IPS-15b (cell line): Measurements from ENCODE around the gene MON1A.

Experiments
- H3K27me3 ChIP-seq: one replicate; pipeline ENCODE4 v1.6.1; 2013; ENCODE audit warnings: low read length; ENCODE audit not compliant: control insufficient read depth, insufficient read depth
- H3K36me3 ChIP-seq: one replicate; pipeline ENCODE4 v1.6.1; 2013; ENCODE audit warnings: low read length; ENCODE audit not compliant: control insufficient read depth, insufficient read depth
- H3K4me1 ChIP-seq: one replicate; pipeline ENCODE4 v1.6.1; 2013; ENCODE audit warnings: mild to moderate bottlenecking, low read length; ENCODE audit not compliant: control insufficient read depth, insufficient read depth
- H3K4me3 ChIP-seq: one replicate; pipeline ENCODE4 v1.5.1; 2013; ENCODE audit warnings: low read depth, low read length
- H3K9ac ChIP-seq: one replicate; pipeline ENCODE4 v1.6.1; 2013; ENCODE audit warnings: low read depth, mild to moderate bottlenecking, low read length
- H3K9me3 ChIP-seq: one replicate; pipeline ENCODE4 v1.6.1; 2013; ENCODE audit warnings: mild to moderate bottlenecking, low read length; ENCODE audit not compliant: control insufficient read depth, insufficient read depth

The MON1A gene

DNA sequence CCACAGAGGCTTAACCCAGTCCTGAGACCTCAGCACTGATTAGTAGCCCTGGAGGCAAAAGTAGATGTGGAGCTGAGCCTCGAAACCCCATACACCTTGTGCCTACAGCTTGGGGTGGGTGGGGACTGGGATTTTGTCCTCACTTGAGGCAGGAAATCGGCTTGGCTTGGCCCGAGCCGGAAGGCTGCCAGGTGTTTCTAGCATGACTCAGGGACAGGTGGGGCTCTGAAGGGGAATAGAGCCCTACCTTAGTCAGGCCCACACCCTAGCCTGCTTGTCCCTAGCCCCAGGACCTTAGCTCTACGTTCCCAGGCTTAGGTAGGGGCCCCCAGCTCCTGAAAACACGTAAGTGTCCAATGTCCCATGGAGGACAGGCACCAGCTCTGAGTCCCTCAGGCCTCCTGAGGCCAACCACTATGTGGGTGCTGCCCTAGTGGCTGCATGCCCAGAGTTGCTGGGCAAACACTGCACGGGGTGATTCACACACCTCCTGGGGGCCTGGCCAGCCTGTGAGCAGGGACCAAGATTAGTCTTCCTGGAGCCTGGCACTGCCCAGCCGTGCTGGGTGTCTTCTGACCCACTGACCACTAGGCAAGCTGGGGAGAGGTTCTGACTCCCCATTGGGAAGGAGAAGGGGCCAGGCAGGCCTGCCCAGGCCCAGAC is 29.0 kb downstream of the MON1A start:
- Histone ChIP-seq H3K27me3 (no peaks in the 10 kb centered on the region), H3K9ac (no peak overlapping the region), H3K4me1 (peaks cover 1% of the 10 kb centered on the region), H3K4me3 (no peak overlapping the region), H3K9me3 (no peaks in the 10 kb centered on the region), H3K36me3 (no peaks in the 10 kb centered on the region)

- Histone ChIP-seq H3K4me3 (no peak overlapping the region), H3K9ac (no peak overlapping the region), H3K9me3 (no peaks in the 10 kb centered on the region), H3K4me1 (no peaks in the 10 kb centered on the region), H3K27me3 (no peaks in the 10 kb centered on the region), H3K36me3 (no peaks in the 10 kb centered on the region)
Measured at GRCh38 chr3:49899815-49900214, 29.8 kb downstream of the MON1A start.

DNA sequence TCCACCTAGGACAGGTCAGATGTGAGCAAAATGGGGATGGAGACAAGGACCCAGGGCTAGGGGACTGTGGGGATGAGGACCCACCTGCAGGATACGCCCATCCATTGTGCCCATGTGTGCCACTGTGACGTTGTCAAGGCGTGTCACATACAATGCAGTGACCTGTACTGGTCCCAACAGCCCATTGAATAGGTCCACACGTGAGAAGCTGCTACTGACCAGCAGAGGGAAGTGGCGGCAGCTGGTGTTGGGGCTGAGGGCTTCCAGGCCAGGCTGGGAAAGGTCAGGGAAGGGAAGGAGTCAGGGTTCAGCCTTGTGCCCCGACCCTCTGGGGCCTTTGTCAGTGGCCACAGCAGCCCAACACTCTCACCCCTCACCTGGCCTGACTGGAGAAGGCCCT is 30.6 kb downstream of the MON1A start:
- no peak overlapping the region for H3K9ac ChIP-seq

DNA sequence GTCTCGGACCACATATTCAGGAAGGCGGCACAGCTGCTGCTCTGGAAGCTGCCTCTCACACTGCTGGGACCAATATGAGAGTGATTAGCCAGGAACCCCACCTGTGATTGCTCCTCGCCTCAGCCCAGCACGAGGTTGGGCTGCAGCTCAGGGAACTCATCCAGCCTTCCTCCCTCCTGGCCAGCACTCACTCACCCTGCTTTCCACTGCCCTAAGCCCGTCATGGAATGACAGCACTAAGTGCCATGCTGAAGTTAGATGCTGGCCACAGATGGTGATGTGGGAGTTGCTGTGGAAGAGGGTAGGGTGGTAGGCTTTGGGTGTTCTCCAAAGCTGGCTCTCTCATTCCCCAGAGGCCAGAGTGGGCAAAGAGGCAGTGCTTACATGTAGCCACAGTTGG is 33.3 kb downstream of the MON1A start:
- H3K9me3 ChIP-seq = no peaks in the 10 kb centered on the region
- H3K4me1 ChIP-seq = no peaks in the 10 kb centered on the region
- no peaks in the 10 kb centered on the region for H3K36me3 ChIP-seq
- H3K27me3 ChIP-seq = no peaks in the 10 kb centered on the region
- no peak overlapping the region for H3K9ac ChIP-seq
- H3K4me3 ChIP-seq = no peak overlapping the region

More for the DNA sequence above, 30.6 kb downstream of the MON1A start:
- no peaks in the 10 kb centered on the region for H3K36me3 ChIP-seq
- no peaks in the 10 kb centered on the region for H3K27me3 ChIP-seq
- no peaks in the 10 kb centered on the region for H3K9me3 ChIP-seq
- no peaks in the 10 kb centered on the region for H3K4me1 ChIP-seq
- no peak overlapping the region for H3K4me3 ChIP-seq

DNA sequence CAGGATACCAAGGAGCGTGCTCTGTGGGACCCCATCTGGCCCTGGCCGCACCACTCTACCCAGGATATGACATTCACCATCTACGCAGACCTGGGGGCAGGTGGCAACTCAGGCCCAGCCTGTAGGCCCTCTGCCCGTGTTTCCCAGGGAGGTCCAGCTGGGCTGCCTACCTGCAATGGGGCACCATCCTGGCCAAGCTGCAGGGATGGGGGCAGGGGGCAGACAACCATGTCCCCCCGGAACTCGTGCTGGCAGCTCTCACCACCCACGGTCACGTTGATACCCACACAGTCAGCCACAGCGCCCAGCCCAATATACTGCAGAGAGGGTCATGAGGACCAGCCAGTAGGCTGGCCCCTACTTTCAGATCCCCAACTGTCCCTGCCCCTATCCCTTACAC is 33.8 kb downstream of the MON1A start:
- Histone ChIP-seq H3K9me3 (no peaks in the 10 kb centered on the region), H3K36me3 (no peaks in the 10 kb centered on the region), H3K9ac (no peak overlapping the region), H3K4me1 (no peaks in the 10 kb centered on the region), H3K4me3 (no peak overlapping the region), H3K27me3 (no peaks in the 10 kb centered on the region)

DNA sequence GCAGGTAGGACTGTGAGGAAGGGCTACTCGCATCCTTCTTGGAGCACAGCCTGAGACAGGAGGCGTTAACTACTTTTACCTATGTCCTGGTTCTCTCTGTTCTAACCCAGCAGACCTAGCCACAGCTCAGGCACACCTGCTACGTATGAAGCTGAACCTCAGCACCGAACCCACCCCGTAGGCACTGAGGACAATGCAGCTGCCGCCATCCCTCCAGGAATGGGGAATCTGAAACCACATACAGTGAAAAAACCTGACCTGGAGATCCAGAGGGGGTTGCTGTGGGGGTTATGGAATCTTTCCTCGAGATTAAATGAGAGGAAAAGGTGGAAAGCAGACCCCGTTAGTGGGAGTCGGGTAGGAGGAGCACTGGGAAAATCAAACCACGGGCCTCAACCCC is 40.3 kb downstream of the MON1A start:
- H3K36me3 ChIP-seq = no peaks in the 10 kb centered on the region
- no peaks in the 10 kb centered on the region for H3K9me3 ChIP-seq
- no peaks in the 10 kb centered on the region for H3K27me3 ChIP-seq
- no peak overlapping the region for H3K4me3 ChIP-seq
- no peak overlapping the region for H3K9ac ChIP-seq
- no peaks in the 10 kb centered on the region for H3K4me1 ChIP-seq

DNA sequence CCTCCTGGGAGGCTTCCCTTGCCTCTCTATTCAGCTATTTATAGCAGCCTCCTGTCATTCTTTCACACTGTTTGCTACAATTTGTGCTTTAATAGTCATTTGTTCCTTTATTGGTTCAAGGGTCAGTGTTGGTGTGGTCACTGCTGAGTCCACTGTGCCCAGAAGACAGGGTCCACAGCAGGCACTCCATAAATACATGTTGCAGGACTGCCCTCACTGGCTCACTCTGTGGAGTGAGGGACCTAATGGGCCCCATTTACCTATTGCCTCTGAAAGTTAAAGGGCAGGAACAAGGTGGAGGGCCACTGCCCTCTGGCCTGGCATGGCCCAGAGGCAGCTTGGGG is 42.7 kb downstream of the MON1A start:
- H3K27me3 ChIP-seq = no peaks in the 10 kb centered on the region
- no peaks in the 10 kb centered on the region for H3K9me3 ChIP-seq
- no peaks in the 10 kb centered on the region for H3K36me3 ChIP-seq
- H3K9ac ChIP-seq = no peak overlapping the region
- peaks cover 3% of the 10 kb centered on the region for H3K4me1 ChIP-seq
- H3K4me3 ChIP-seq = no peak overlapping the region

DNA sequence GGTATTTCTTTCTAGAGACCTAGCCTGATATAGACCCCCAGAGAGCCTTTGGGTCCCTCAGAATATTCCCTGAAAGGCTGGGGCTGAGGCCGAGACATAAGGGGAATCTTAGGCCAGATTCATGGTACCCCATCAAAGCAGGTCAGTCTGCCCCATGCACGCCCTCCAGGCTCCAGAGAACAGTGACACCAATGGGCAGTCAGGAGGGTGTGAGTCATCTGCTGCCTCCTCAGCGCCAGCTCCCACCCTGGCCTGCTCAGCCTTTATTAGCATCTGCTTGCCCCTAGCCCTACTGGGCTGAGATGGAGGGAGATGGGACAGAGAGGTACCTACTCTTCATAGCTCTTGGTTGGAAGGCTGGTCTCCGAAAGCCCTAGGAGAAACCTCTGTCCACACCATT is 45.6 kb downstream of the MON1A start:
- H3K36me3 ChIP-seq = peaks cover 2% of the 10 kb centered on the region
- no peaks in the 10 kb centered on the region for H3K27me3 ChIP-seq
- H3K4me1 ChIP-seq = peaks cover 21% of the 10 kb centered on the region
- H3K4me3 ChIP-seq = no peak overlapping the region
- H3K9me3 ChIP-seq = no peaks in the 10 kb centered on the region
- no peak overlapping the region for H3K9ac ChIP-seq

DNA sequence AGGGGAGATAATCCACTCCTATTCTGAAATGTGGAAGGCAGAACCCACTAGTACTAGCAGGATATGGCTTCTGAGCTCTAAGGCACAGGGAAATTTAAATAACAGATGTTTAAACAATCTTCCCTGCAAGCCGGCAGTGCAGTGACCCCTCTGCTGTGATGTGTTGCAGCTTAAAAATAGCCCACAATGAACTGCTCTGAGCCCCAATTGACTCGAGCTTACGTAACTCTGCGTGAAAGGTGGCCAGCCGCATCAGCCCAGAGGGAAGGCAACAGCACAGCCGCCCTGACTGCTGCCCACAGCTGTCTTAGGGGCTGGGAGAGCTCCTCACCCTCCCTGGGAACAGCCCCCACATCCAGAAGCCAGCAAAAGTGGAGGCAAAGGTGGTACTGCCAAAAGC is 47.4 kb downstream of the MON1A start:
- Histone ChIP-seq H3K4me1 (peaks cover 21% of the 10 kb centered on the region), H3K36me3 (peaks cover 2% of the 10 kb centered on the region), H3K9me3 (no peaks in the 10 kb centered on the region), H3K9ac (no peak overlapping the region), H3K4me3 (no peak overlapping the region), H3K27me3 (no peaks in the 10 kb centered on the region)

DNA sequence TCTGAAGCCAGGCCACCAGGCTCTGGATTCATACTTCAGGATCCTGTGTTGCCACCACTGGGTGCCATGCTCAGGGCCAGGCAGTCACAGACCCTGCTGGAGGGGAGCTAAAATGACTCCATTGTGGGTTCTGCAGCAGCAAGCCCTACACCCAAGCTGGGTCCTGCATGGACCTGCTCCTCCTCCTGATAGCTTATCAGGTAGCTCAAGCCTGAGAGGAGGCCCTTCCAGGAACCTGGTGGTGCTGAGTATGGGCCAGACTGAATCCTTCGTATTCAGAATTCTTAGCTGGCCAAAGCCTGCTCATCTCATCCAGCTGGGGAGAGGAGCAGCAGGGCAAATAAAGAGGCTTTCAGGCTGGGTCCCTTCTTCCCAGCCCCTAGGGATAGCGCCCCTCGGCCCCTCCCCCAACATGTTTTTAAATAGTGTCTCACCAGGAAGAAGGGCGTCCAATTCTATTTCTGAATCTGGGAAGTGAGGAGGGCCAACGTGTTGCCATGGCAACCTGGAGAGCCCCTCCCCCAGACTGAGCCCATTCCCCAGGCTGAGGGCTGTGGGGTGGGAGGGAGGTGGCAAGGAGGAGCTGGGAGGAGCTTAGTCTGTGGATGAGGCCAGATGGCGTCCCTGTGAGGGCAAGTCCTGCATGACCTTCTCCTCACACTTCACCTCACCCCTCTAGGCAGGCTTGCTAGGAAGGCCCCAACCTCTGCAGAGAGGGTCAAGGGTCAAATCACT is 48.9 kb downstream of the MON1A start:
- Histone ChIP-seq H3K27me3 (no peaks in the 10 kb centered on the region), H3K36me3 (peaks cover 2% of the 10 kb centered on the region), H3K4me1 (peaks cover 21% of the 10 kb centered on the region), H3K4me3 (peak overlapping the region; percentile 19), H3K9me3 (no peaks in the 10 kb centered on the region), H3K9ac (peak overlapping the region; percentile 16)

- Histone ChIP-seq H3K4me1 (peaks cover 21% of the 10 kb centered on the region), H3K27me3 (no peaks in the 10 kb centered on the region), H3K9ac (no peak overlapping the region), H3K36me3 (peaks cover 2% of the 10 kb centered on the region), H3K9me3 (no peaks in the 10 kb centered on the region), H3K4me3 (no peak overlapping the region)
Measured at GRCh38 chr3:49879721-49880120, 49.9 kb downstream of the MON1A start.

- Histone ChIP-seq H3K4me3 (no peak overlapping the region), H3K9ac (no peak overlapping the region), H3K9me3 (no peaks in the 10 kb centered on the region), H3K27me3 (no peaks in the 10 kb centered on the region), H3K36me3 (peaks cover 2% of the 10 kb centered on the region), H3K4me1 (peaks cover 21% of the 10 kb centered on the region)
Measured at GRCh38 chr3:49878686-49879085, 50.9 kb downstream of the MON1A start.
